Neural cell (in vitro differentiated cells): ENCODE measurements around the gene SIPA1. TPM values are rescaled to one million over a fixed set of nuclear protein-coding genes. Genes with fewer than 3 reads are reported as not detected.

Experiments used
- H2AFZ ChIP-seq: fragments of 200-600, 300-800 bp; sonication (generic), shearing (Covaris generic); 2 replicates; pipeline ENCODE4 v1.6.0; 2014; ENCODE audit warnings: low read depth, mild to moderate bottlenecking, antibody characterized with exemption, low read length, moderate library complexity
- H3F3A ChIP-seq: fragments of 200-600 bp; shearing (Covaris generic); 2 replicates; pipeline ENCODE4 v1.6.1; 2016; ENCODE audit warnings: mild to moderate bottlenecking, moderate library complexity, mixed read lengths, antibody characterized with exemption, low read length; ENCODE audit not compliant: insufficient read depth, poor library complexity, severe bottlenecking
- H3K27ac ChIP-seq: fragments of 200-600, 300-800 bp; sonication (generic), shearing (Covaris generic); 2 replicates; pipeline ENCODE4 v1.5.1; 2014; ENCODE audit warnings: mild to moderate bottlenecking, low read length, moderate library complexity
- H3K27me3 ChIP-seq: fragments of 300-800, 200-600 bp; sonication (generic), shearing (Covaris generic); 2 replicates; pipeline ENCODE4 v1.6.0; 2014; ENCODE audit warnings: mild to moderate bottlenecking, low read depth, low read length, moderate library complexity; ENCODE audit not compliant: insufficient read depth
- H3K36me3 ChIP-seq: fragments of 300-800, 200-600 bp; sonication (generic), shearing (Covaris generic); 2 replicates; pipeline ENCODE4 v1.5.1; 2014; ENCODE audit warnings: mild to moderate bottlenecking, antibody characterized with exemption, low read length, moderate library complexity; ENCODE audit not compliant: insufficient read depth
- H3K4me2 ChIP-seq: fragments of 300-800, 200-600 bp; sonication (generic), shearing (Covaris generic); 2 replicates; pipeline ENCODE4 v1.6.0; 2014; ENCODE audit warnings: mild to moderate bottlenecking, low read length
- H3K4me3 ChIP-seq: fragments of 300-800, 200-600 bp; sonication (generic), shearing (Covaris generic); 2 replicates; pipeline ENCODE4 v1.5.1; 2014; ENCODE audit warnings: mild to moderate bottlenecking, low read length, moderate library complexity
- H3K79me2 ChIP-seq: fragments of 200-600 bp; shearing (Covaris generic); replicated peaks from 2 replicates; pipeline ENCODE4 v1.6.0; 2014; ENCODE audit warnings: mild to moderate bottlenecking, low read length, moderate library complexity; ENCODE audit not compliant: insufficient read depth
- H3K9ac ChIP-seq: fragments of 300-800, 200-600 bp; sonication (generic), shearing (Covaris generic); 2 replicates; pipeline ENCODE4 v1.6.1; 2016; ENCODE audit warnings: mild to moderate bottlenecking, low read length, mixed read lengths
- H3K9me2 ChIP-seq: fragments of 200-600 bp; shearing (Covaris generic); 2 replicates; pipeline ENCODE4 v1.6.1; 2016; ENCODE audit warnings: mild to moderate bottlenecking, low read length, mixed read lengths; ENCODE audit not compliant: insufficient read depth
- H3K9me3 ChIP-seq: fragments of 200-600, 300-800 bp; sonication (generic), shearing (Covaris generic); 2 replicates; pipeline ENCODE4 v1.6.1; 2016; ENCODE audit warnings: mild to moderate bottlenecking, mixed run types, low read length, moderate library complexity, mixed read lengths
- H4K20me1 ChIP-seq: fragments of 200-600 bp; shearing (Covaris generic); 2 replicates; pipeline ENCODE4 v1.6.1; 2016; ENCODE audit warnings: mild to moderate bottlenecking, mixed run types; ENCODE audit not compliant: insufficient read depth
- EP300 ChIP-seq: fragments of 450-650 bp; conservative IDR thresholded peaks from 2 replicates; pipeline ENCODE4 v1.6.1; 2014; ENCODE audit warnings: antibody characterized with exemption, mild to moderate bottlenecking, moderate library complexity; ENCODE audit not compliant: poor library complexity, severe bottlenecking
- EZH2 ChIP-seq: fragments of 200-600, 300-800 bp; shearing (Covaris generic), sonication (generic); IDR thresholded peaks from 2 replicates; pipeline ENCODE4 v1.6.1; 2014; ENCODE audit warnings: antibody characterized with exemption, low read length, borderline replicate concordance, mild to moderate bottlenecking; ENCODE audit not compliant: insufficient read depth, poor library complexity, severe bottlenecking
- MXI1 ChIP-seq: fragments of 450-650 bp; conservative IDR thresholded peaks from 2 replicates; pipeline ENCODE4 v1.6.1; 2014; ENCODE audit warnings: antibody characterized with exemption, mild to moderate bottlenecking; ENCODE audit not compliant: poor library complexity, severe bottlenecking
- POLR2AphosphoS5 ChIP-seq: IDR thresholded peaks from 2 replicates; pipeline ENCODE4 v1.6.1; 2012
- RAD21 ChIP-seq: fragments of 450-650 bp; conservative IDR thresholded peaks from 2 replicates; pipeline ENCODE4 v1.6.1; 2014; ENCODE audit warnings: antibody characterized with exemption, mild to moderate bottlenecking, moderate library complexity
- REST ChIP-seq: IDR thresholded peaks from 2 replicates; pipeline ENCODE4 v1.6.1; 2012; ENCODE audit warnings: borderline replicate concordance
- SMC3 ChIP-seq: fragments of 450-650 bp; conservative IDR thresholded peaks from 2 replicates; pipeline ENCODE4 v1.6.1; 2014; ENCODE audit warnings: antibody characterized with exemption, mild to moderate bottlenecking, moderate library complexity; ENCODE audit not compliant: poor library complexity
- TAF1 ChIP-seq: IDR thresholded peaks from 2 replicates; pipeline ENCODE4 v1.6.1; 2012; ENCODE audit warnings: low read depth
- polyA plus RNA-seq: library from polyadenylated mRNA; depleted of rRNA; stranded (reverse); fragments of >200 nt; gene quantifications from 2 replicates; pipeline ENCODE4 v1.2.3, GENCODE V29; 2014
- TF ChIP-seq, protein P1 (sequence below): fragments of 450-650 bp; IDR thresholded peaks from 2 replicates; pipeline ENCODE4 v1.5.1; 2014; ENCODE audit warnings: antibody characterized with exemption, mild to moderate bottlenecking, moderate library complexity; ENCODE audit not compliant: poor library complexity, severe bottlenecking

Gene SIPA1
- polyA plus RNA-seq, 1 donor from 2014 or later, result 6.5 TPM

DNA sequence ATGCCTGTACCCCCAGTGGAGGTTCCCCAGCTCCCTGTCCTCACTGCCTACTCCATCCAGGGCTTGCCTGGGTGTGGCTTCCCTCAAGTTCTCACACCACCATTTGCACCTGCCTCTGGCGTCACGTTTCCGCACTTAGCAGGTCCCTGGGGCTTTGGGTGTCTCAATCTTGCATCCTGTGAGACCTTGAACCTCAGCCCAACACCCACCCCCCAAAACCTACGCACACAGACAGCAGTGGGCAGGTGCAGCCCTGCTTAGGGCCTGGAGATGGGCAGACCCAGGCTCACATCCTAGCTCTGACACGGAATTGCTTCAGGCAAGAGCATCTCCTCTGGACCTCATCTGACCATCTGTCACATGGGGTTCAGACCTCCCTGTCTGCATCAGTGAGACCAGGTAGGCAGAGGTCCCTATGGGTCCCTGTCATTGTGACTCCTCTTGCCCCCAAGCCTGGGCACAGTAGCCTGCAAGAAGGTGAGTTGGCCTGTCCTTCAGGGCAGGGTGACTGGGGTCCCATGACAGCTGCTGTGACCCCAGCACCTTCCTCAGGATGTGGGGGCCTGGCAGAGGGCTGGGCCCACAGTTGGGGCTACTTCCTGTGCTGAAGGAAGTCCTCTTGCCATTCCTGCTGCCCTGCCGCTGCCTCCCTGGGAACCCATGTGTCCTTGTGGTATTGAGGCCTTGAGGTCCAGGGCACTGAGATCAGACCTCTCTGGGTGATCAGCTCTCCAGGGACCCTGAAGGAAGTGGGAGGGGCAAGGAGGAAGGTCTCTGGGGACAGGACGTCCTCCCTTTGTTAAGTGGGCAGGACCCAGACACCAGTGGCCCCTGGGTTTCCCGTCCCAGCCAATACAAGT lies 2.0 kb downstream of the SIPA1 start:
- peaks cover 4% of the 10 kb centered on the region for H3K36me3 ChIP-seq
- no peaks in the 10 kb centered on the region for H3K79me2 ChIP-seq
- no peak overlapping the region for H3K4me3 ChIP-seq
- TF ChIP-seq, protein P1, sequence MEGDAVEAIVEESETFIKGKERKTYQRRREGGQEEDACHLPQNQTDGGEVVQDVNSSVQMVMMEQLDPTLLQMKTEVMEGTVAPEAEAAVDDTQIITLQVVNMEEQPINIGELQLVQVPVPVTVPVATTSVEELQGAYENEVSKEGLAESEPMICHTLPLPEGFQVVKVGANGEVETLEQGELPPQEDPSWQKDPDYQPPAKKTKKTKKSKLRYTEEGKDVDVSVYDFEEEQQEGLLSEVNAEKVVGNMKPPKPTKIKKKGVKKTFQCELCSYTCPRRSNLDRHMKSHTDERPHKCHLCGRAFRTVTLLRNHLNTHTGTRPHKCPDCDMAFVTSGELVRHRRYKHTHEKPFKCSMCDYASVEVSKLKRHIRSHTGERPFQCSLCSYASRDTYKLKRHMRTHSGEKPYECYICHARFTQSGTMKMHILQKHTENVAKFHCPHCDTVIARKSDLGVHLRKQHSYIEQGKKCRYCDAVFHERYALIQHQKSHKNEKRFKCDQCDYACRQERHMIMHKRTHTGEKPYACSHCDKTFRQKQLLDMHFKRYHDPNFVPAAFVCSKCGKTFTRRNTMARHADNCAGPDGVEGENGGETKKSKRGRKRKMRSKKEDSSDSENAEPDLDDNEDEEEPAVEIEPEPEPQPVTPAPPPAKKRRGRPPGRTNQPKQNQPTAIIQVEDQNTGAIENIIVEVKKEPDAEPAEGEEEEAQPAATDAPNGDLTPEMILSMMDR, result no peak
- TF ChIP-seq MXI1 (no peak), SMC3 (no peak), EP300 (no peak), REST (no peak), TAF1 (no peak)
- H3K27me3 ChIP-seq, result no peaks in the 10 kb centered on the region
- no peaks in the 10 kb centered on the region for H3F3A ChIP-seq
- H3K9me2 ChIP-seq, result no peaks in the 10 kb centered on the region
- H3K4me2 ChIP-seq, result no peak overlapping the region
- H2AFZ ChIP-seq, result no peak overlapping the region
- no peak overlapping the region for H3K27ac ChIP-seq
- H3K9me3 ChIP-seq, result no peaks in the 10 kb centered on the region
- no peak overlapping the region for H3K9ac ChIP-seq
- H4K20me1 ChIP-seq, result no peaks in the 10 kb centered on the region

GRCh38 chr11:65640483-65641296 lies 2.8 kb downstream of the SIPA1 start:
- no peaks in the 10 kb centered on the region for H3K9me2 ChIP-seq
- no peaks in the 10 kb centered on the region for H3K36me3 ChIP-seq
- no peaks in the 10 kb centered on the region for H3F3A ChIP-seq
- no peak overlapping the region for H3K27ac ChIP-seq
- H3K79me2 ChIP-seq, result no peaks in the 10 kb centered on the region
- H3K4me2 ChIP-seq, result no peak overlapping the region
- no peak overlapping the region for H3K4me3 ChIP-seq
- H3K9ac ChIP-seq, result no peak overlapping the region
- no peaks in the 10 kb centered on the region for H3K27me3 ChIP-seq
- no peaks in the 10 kb centered on the region for H3K9me3 ChIP-seq
- TF ChIP-seq TAF1 (no peak), EP300 (no peak), EZH2 (no peak), MXI1 (no peak), RAD21 (no peak), SMC3 (no peak), REST (no peak), POLR2AphosphoS5 (no peak)
- TF ChIP-seq, protein P1, result no peak
- H4K20me1 ChIP-seq, result no peaks in the 10 kb centered on the region
- no peak overlapping the region for H2AFZ ChIP-seq
